Astrocyte (in vitro differentiated cells and primary cell): ENCODE data around the gene CLNK. TPM values are rescaled to one million over a fixed set of nuclear protein-coding genes. Genes with fewer than 3 reads are reported as not detected.

Experiments
- DNase-seq: peaks from one replicate; pipeline ENCODE4 v3.0.0-alpha.2; 2010; ENCODE audit warnings: low read depth
- FAIRE-seq: peaks from 2 replicates; lab custom pipeline; 2011; peaks lifted over from hg19 to GRCh38; lab: Jason Lieb, UNC
- H2AFZ ChIP-seq: 2 replicates; pipeline ENCODE4 v1.6.0; 2012; ENCODE audit warnings: low read depth, low read length, inconsistent platforms
- H3K27ac ChIP-seq: 2 replicates; pipeline ENCODE4 v1.5.1; 2011; ENCODE audit warnings: low read depth, low read length, inconsistent platforms
- H3K27me3 ChIP-seq: 2 replicates; pipeline ENCODE4 v1.6.0; 2011; ENCODE audit warnings: low read length, inconsistent platforms; ENCODE audit not compliant: insufficient read depth
- H3K36me3 ChIP-seq: 2 replicates; pipeline ENCODE4 v1.5.1; 2011; ENCODE audit warnings: low read length, inconsistent platforms; ENCODE audit not compliant: insufficient read depth
- H3K4me1 ChIP-seq: 2 replicates; pipeline ENCODE4 v1.5.1; 2011; ENCODE audit warnings: low read length, inconsistent platforms; ENCODE audit not compliant: insufficient read depth
- H3K4me2 ChIP-seq: 2 replicates; pipeline ENCODE4 v1.6.0; 2012; ENCODE audit warnings: low read length, inconsistent platforms
- H3K4me3 ChIP-seq: 2 replicates; pipeline ENCODE4 v1.5.1; 2011; ENCODE audit warnings: low read depth, mild to moderate bottlenecking, low read length, inconsistent platforms; ENCODE audit not compliant: insufficient read depth
- H3K79me2 ChIP-seq: 2 replicates; pipeline ENCODE4 v1.6.0; 2012; ENCODE audit warnings: mild to moderate bottlenecking, low read length, inconsistent platforms; ENCODE audit not compliant: insufficient read depth
- H3K9ac ChIP-seq: 2 replicates; pipeline ENCODE4 v1.6.0; 2012; ENCODE audit warnings: mild to moderate bottlenecking, low read length, inconsistent platforms
- H3K9me3 ChIP-seq: 2 replicates; pipeline ENCODE4 v1.5.1; 2012; ENCODE audit warnings: low read depth, mild to moderate bottlenecking, low read length, inconsistent platforms; ENCODE audit not compliant: insufficient read depth
- H4K20me1 ChIP-seq: 2 replicates; pipeline ENCODE4 v1.6.0; 2012; ENCODE audit warnings: low read length, inconsistent platforms; ENCODE audit not compliant: insufficient read depth
- H3K27ac Mint-ChIP-seq: one replicate; pipeline ENCODE4 v1.8.0; 2021; ENCODE audit warnings: mild to moderate bottlenecking, mixed read lengths; ENCODE audit not compliant: unreplicated experiment
- H3K27me3 Mint-ChIP-seq: one replicate; pipeline ENCODE4 v1.8.0; 2021; ENCODE audit warnings: low read depth, mixed read lengths; ENCODE audit not compliant: unreplicated experiment
- H3K36me3 Mint-ChIP-seq: one replicate; pipeline ENCODE4 v1.8.0; 2021; ENCODE audit warnings: low read depth, mixed read lengths; ENCODE audit not compliant: unreplicated experiment
- H3K4me1 Mint-ChIP-seq: one replicate; pipeline ENCODE4 v1.8.0; 2021; ENCODE audit warnings: low read depth, mixed read lengths; ENCODE audit not compliant: unreplicated experiment
- H3K4me3 Mint-ChIP-seq: one replicate; pipeline ENCODE4 v1.8.0; 2021; ENCODE audit warnings: mild to moderate bottlenecking, moderate library complexity, mixed read lengths; ENCODE audit not compliant: unreplicated experiment
- H3K9me3 Mint-ChIP-seq: one replicate; pipeline ENCODE4 v1.8.0; 2021; ENCODE audit warnings: mild to moderate bottlenecking, mixed read lengths; ENCODE audit not compliant: unreplicated experiment
- CTCF ChIP-seq: IDR thresholded peaks from 2 replicates; pipeline ENCODE4 v1.5.1; 2011; ENCODE audit warnings: low read depth, mild to moderate bottlenecking, inconsistent platforms, low read length, moderate library complexity; ENCODE audit not compliant: insufficient read depth
- EZH2 ChIP-seq: IDR thresholded peaks from 2 replicates; pipeline ENCODE4 v1.6.1; 2012; ENCODE audit warnings: mild to moderate bottlenecking, low read length, inconsistent platforms; ENCODE audit not compliant: insufficient read depth
- total RNA-seq: library from RNA; stranded (reverse); gene quantifications from 2 replicates; pipeline ENCODE4 v1.2.1, GENCODE V29; 2021

CLNK gene
- total RNA-seq, 1 donor from 2014 or later = not detected

- TF ChIP-seq CTCF = no peak
- TF ChIP-seq EZH2 = no peak
- no peak overlapping the region for H3K4me3 ChIP-seq
- DNase-seq (peak; percentile 6), FAIRE-seq (no peak)
- Mint-ChIP-seq H3K27ac (no peak overlapping the region), H3K36me3 (no peaks in the 10 kb centered on the region), H3K9me3 (no peaks in the 10 kb centered on the region), H3K4me1 (peaks cover 6% of the 10 kb centered on the region), H3K4me3 (no peak overlapping the region), H3K27me3 (no peaks in the 10 kb centered on the region)
- no peaks in the 10 kb centered on the region for H4K20me1 ChIP-seq
- H3K4me1 ChIP-seq = peaks cover 4% of the 10 kb centered on the region
- no peak overlapping the region for H3K9ac ChIP-seq
- no peaks in the 10 kb centered on the region for H3K79me2 ChIP-seq
- no peak overlapping the region for H3K27ac ChIP-seq
- no peak overlapping the region for H3K4me2 ChIP-seq
- H3K27me3 ChIP-seq = no peaks in the 10 kb centered on the region
- H2AFZ ChIP-seq = no peak overlapping the region
- H3K36me3 ChIP-seq = no peaks in the 10 kb centered on the region
- H3K9me3 ChIP-seq = no peaks in the 10 kb centered on the region
Measured at GRCh38 chr4:10530137-10530786, 154.3 kb downstream of the CLNK start.

GRCh38 chr4:10529291-10530136, 155.1 kb downstream of the CLNK start:
- no peak for FAIRE-seq
- H3K27ac Mint-ChIP-seq = no peak overlapping the region
- H3K9me3 Mint-ChIP-seq = no peaks in the 10 kb centered on the region

More at GRCh38 chr4:10529291-10530136, 155.1 kb downstream of the CLNK start:
- Histone ChIP-seq H3K4me3 (no peak overlapping the region), H3K9me3 (no peaks in the 10 kb centered on the region), H3K79me2 (no peaks in the 10 kb centered on the region), H2AFZ (no peak overlapping the region), H3K4me2 (no peak overlapping the region), H4K20me1 (no peaks in the 10 kb centered on the region), H3K36me3 (no peaks in the 10 kb centered on the region), H3K27ac (no peak overlapping the region), H3K27me3 (no peaks in the 10 kb centered on the region), H3K4me1 (peaks cover 4% of the 10 kb centered on the region), H3K9ac (no peak overlapping the region)
- Mint-ChIP-seq H3K4me1 (peaks cover 6% of the 10 kb centered on the region), H3K36me3 (no peaks in the 10 kb centered on the region), H3K4me3 (no peak overlapping the region), H3K27me3 (no peaks in the 10 kb centered on the region)
- TF ChIP-seq EZH2 (no peak), CTCF (no peak)
- no peak for DNase-seq
